VCaP (cell line): ENCODE measurements around the gene TP53I3.

Experiments
- H3K27ac ChIP-seq: fragments of 450-650 bp; 2 replicates; pipeline ENCODE4 v1.5.1; 2017
- CTCF ChIP-seq: fragments of 450-650 bp; conservative IDR thresholded peaks from 2 replicates; pipeline ENCODE4 v1.5.1; 2017; ENCODE audit warnings: mild to moderate bottlenecking, moderate library complexity

TP53I3 gene

GRCh38 chr2:24084386-24085199 lies at the start of gene TP53I3:
TSS of gene TP53I3 (minus strand) at chr2:24084834. CDS start at chr2:24084326, 508 bp downstream.
- H3K27ac ChIP-seq = peak within 1 kb of the TSS; percentile 82
- peak; percentile 96 for TF ChIP-seq CTCF

- no peak for TF ChIP-seq CTCF
- no peak overlapping the region for H3K27ac ChIP-seq
Observed at GRCh38 chr2:24132543-24132942, 47.9 kb upstream of the TP53I3 start.

- H3K27ac ChIP-seq = no peak overlapping the region
- no peak for TF ChIP-seq CTCF
Observed at GRCh38 chr2:24125956-24126355, 41.3 kb upstream of the TP53I3 start.

GRCh38 chr2:24123922-24124580 lies 39.4 kb upstream of the TP53I3 start:
- H3K27ac ChIP-seq = peak overlapping the region; percentile 92
- TF ChIP-seq CTCF = no peak

GRCh38 chr2:24123195-24123921 lies 38.7 kb upstream of the TP53I3 start, which contains the start of the genes FAM228B and PFN4:
TSS of gene FAM228B (plus strand) at chr2:24123469. CDS start at chr2:24124362, 893 bp downstream.
TSS of gene PFN4 (minus strand) at chr2:24123334. CDS start at chr2:24122535, 799 bp downstream.
- peak within 1 kb of the TSS; percentile 92 for H3K27ac ChIP-seq

GRCh38 chr2:24122366-24123194 lies 37.9 kb upstream of the TP53I3 start:
- H3K27ac ChIP-seq = peak overlapping the region; percentile 92
- no peak for TF ChIP-seq CTCF

More at GRCh38 chr2:24123195-24123921, 38.7 kb upstream of the TP53I3 start, which contains the start of the genes FAM228B and PFN4:
- TF ChIP-seq CTCF = no peak
